ENCODE results near the gene IFITM1.

DNA sequence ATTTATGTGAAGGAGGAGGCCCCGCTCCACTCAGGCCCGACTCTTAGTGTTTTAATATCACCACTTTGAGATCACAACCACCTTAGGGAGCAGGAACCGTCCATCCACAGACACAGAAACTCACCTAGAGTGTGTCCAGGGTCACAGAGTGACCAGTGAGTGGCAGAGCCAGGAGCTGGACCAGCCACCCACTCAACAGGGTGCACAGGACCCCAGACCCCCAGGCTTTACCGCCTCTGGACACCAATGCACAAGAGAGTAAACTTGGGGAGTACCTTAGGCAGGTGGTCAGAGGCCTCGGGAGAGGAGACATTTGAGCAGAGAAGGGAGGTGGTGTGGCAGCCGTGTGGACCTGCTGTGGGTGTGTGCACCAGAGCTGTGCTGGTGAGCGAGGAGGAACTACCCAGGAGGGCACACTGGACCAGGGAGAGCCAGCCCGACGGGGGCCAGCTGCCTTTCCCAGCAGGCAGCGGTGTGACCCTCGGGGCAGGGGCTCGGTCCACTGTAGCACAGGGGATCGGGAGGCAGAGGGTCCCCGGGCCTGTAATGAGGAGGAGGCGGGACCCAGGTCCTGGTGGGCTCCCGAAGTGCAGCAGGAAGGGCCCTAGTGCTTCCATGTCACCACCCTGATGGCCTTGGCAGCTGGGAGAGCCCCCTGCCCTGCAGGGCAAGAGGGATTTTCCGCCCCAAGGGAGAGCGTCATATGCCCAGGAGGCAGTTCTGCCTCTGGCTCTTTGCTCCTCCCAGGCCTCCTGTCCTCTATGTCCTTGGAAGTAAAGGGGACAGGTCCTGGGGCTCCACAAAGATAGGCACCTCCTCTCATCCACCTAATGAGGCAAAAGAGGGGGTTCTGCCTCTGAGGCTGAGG lies 43.2 kb upstream of the IFITM1 start:
- no peak for TF ChIP-seq EZH2phosphoT487 (IDR thresholded peaks at IDR 0.05; ENCODE audit: insufficient read depth, low read depth)
- no peak for TF ChIP-seq EZH2 (IDR thresholded peaks at IDR 0.05; ENCODE audit: insufficient read depth, poor library complexity, severe bottlenecking)
